Rectal smooth muscle tissue (tissue), 1 donor: ENCODE measurements around the gene ZNF547.

Experiments used
- H3K27ac ChIP-seq: one replicate; pipeline ENCODE4 v1.7.0; 2013; ENCODE audit warnings: low read depth, low read length, inconsistent platforms
- H3K27me3 ChIP-seq: one replicate; pipeline ENCODE4 v1.7.0; 2013; ENCODE audit warnings: low read length; ENCODE audit not compliant: control insufficient read depth, insufficient read depth
- H3K36me3 ChIP-seq: one replicate; pipeline ENCODE4 v1.7.0; 2013; ENCODE audit warnings: low read length; ENCODE audit not compliant: control insufficient read depth, insufficient read depth
- H3K4me1 ChIP-seq: one replicate; pipeline ENCODE4 v1.7.0; 2013; ENCODE audit warnings: low read length; ENCODE audit not compliant: control insufficient read depth, insufficient read depth
- H3K4me3 ChIP-seq: one replicate; pipeline ENCODE4 v1.7.0; 2013; ENCODE audit warnings: low read length
- H3K9ac ChIP-seq: one replicate; pipeline ENCODE4 v1.7.0; 2013; ENCODE audit warnings: low read length

Gene ZNF547

GRCh38 chr19:57419439-57419838, 56.1 kb downstream of the ZNF547 start:
- Histone ChIP-seq H3K9ac (no peak overlapping the region), H3K27ac (no peak overlapping the region), H3K4me1 (no peaks in the 10 kb centered on the region), H3K4me3 (no peak overlapping the region), H3K27me3 (no peaks in the 10 kb centered on the region), H3K36me3 (peaks cover 49% of the 10 kb centered on the region)

- no peaks in the 10 kb centered on the region for H3K27me3 ChIP-seq
- H3K4me1 ChIP-seq = no peaks in the 10 kb centered on the region
- H3K4me3 ChIP-seq = no peak overlapping the region
- peaks cover 38% of the 10 kb centered on the region for H3K36me3 ChIP-seq
- no peak overlapping the region for H3K27ac ChIP-seq
- H3K9ac ChIP-seq = no peak overlapping the region
Observed at GRCh38 chr19:57421037-57421436, 57.7 kb downstream of the ZNF547 start.
